A673 (cell line): Measurements from ENCODE around the gene GBX2. TPM values are rescaled to one million over a fixed set of nuclear protein-coding genes. Genes with fewer than 3 reads are reported as not detected.

Source experiments
- BruUV-seq: library from RNA; stranded (reverse); fragments of 400-500 nt; replicated peaks from 2 replicates; lab custom pipeline; 2021; lab: Mats Ljungman, UMichigan
- CTCF ChIA-PET: fragments of 300-600 bp; sonication (Branson Sonifier 250); formaldehyde crosslinking; loops from one replicate; lab custom pipeline; 2022; ENCODE audit warnings: antibody characterized with exemption; lab: Charles Lee
- POLR2A ChIA-PET: fragments of 300-600 bp; sonication (Branson Sonifier 250); formaldehyde crosslinking; loops from one replicate; lab custom pipeline; 2022; ENCODE audit warnings: antibody characterized with exemption; ENCODE audit not compliant: low non-redundant PET; lab: Charles Lee
- DNase-seq: peaks from one replicate; pipeline ENCODE4 v3.0.0-alpha.2; 2015; ENCODE audit warnings: low spot score
- H3K27ac ChIP-seq: fragments of 200-600 bp; sonication (generic); 2 replicates; pipeline ENCODE4 v1.5.1; 2016; ENCODE audit warnings: mixed run types, low read depth, mild to moderate bottlenecking, mixed read lengths, antibody characterized with exemption, low read length; ENCODE audit not compliant: poor library complexity, severe bottlenecking
- H3K27me3 ChIP-seq: fragments of 200-600 bp; sonication (generic); replicated peaks from 2 replicates; pipeline ENCODE4 v1.6.1; 2017; ENCODE audit warnings: mixed run types, low read depth, mild to moderate bottlenecking, mixed read lengths, antibody characterized with exemption, low read length; ENCODE audit not compliant: insufficient read depth, poor library complexity
- H3K36me3 ChIP-seq: fragments of 200-600 bp; sonication (generic); 2 replicates; pipeline ENCODE4 v1.6.1; 2016; ENCODE audit warnings: mixed run types, mild to moderate bottlenecking, mixed read lengths, antibody characterized with exemption, low read length; ENCODE audit not compliant: insufficient read depth, poor library complexity, severe bottlenecking
- H3K4me1 ChIP-seq: fragments of 200-600 bp; sonication (generic); 2 replicates; pipeline ENCODE4 v1.6.1; 2017; ENCODE audit warnings: mixed run types, mild to moderate bottlenecking, mixed read lengths, antibody characterized with exemption, low read length; ENCODE audit not compliant: insufficient read depth, poor library complexity, severe bottlenecking
- H3K4me3 ChIP-seq: fragments of 200-600 bp; sonication (generic); 2 replicates; pipeline ENCODE4 v1.5.1; 2016; ENCODE audit warnings: low read depth, mixed run types, mild to moderate bottlenecking, mixed read lengths, low read length; ENCODE audit not compliant: poor library complexity, severe bottlenecking
- H3K9me3 ChIP-seq: fragments of 200-600 bp; sonication (generic); 2 replicates; pipeline ENCODE4 v1.6.1; 2016; ENCODE audit warnings: mixed run types, low read depth, mild to moderate bottlenecking, mixed read lengths, antibody characterized with exemption, low read length; ENCODE audit not compliant: poor library complexity, severe bottlenecking
- EZH2 ChIP-seq: fragments of 200-600 bp; sonication (generic); IDR thresholded peaks from 2 replicates; pipeline ENCODE4 v1.6.1; 2017; ENCODE audit warnings: borderline replicate concordance, low read depth, mild to moderate bottlenecking, mixed read lengths, antibody characterized with exemption, low read length; ENCODE audit not compliant: poor library complexity, severe bottlenecking
- intact Hi-C: fragments of 100-400 bp; cut with micrococcal nuclease; formaldehyde crosslinking; loops from one replicate; pipeline ENCODE4 v1.10.0; 2022; ENCODE audit not compliant: unreplicated experiment
- total RNA-seq: library from RNA; stranded (reverse); gene quantifications from 2 replicates; pipeline ENCODE4 v1.2.3, GENCODE V29; 2021
- TF ChIP-seq, protein P1 (sequence below): fragments of 300-800, 200-600 bp; sonication (generic); conservative IDR thresholded peaks from 2 replicates; pipeline ENCODE4 v1.5.1; 2017; ENCODE audit warnings: low read depth, mild to moderate bottlenecking, antibody characterized with exemption, low read length, moderate library complexity, mixed read lengths

The GBX2 gene
- total RNA-seq, 1 experiment from 2014 or later, result not detected

DNA sequence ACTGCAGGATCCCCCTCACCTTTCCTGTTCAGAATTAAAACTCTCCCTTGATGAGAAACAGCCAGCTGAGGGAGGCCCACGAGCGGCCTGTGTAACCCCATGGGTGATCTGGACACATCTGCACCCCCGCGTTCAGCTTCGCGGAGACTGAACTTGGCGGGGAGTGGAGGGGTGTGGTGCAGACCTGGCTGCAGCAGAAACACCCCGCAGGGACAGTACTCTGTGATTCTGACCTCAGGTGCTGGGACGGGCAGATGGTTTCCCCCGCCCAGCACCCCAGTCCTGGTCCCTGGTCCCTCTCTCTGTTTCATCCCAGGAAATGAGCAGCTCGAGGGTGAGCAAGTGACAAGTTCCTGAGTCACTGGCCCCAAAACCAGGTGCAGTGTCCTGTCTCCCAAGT lies 41.2 kb downstream of the GBX2 start:
- no peaks in the 10 kb centered on the region for H3K36me3 ChIP-seq
- no peaks in the 10 kb centered on the region for H3K9me3 ChIP-seq
- TF ChIP-seq, protein P1, sequence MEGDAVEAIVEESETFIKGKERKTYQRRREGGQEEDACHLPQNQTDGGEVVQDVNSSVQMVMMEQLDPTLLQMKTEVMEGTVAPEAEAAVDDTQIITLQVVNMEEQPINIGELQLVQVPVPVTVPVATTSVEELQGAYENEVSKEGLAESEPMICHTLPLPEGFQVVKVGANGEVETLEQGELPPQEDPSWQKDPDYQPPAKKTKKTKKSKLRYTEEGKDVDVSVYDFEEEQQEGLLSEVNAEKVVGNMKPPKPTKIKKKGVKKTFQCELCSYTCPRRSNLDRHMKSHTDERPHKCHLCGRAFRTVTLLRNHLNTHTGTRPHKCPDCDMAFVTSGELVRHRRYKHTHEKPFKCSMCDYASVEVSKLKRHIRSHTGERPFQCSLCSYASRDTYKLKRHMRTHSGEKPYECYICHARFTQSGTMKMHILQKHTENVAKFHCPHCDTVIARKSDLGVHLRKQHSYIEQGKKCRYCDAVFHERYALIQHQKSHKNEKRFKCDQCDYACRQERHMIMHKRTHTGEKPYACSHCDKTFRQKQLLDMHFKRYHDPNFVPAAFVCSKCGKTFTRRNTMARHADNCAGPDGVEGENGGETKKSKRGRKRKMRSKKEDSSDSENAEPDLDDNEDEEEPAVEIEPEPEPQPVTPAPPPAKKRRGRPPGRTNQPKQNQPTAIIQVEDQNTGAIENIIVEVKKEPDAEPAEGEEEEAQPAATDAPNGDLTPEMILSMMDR, result no peak
- TF ChIP-seq EZH2, result no peak
- POLR2A ChIA-PET, result no interaction called here
- intact Hi-C loops, result no loop called here
- no peak overlapping the region for H3K27ac ChIP-seq
- CTCF ChIA-PET, result no interaction called here
- H3K4me1 ChIP-seq, result no peaks in the 10 kb centered on the region
- DNase-seq, result no peak
- H3K4me3 ChIP-seq, result no peak overlapping the region
- BruUV-seq, result no TSS peak
- no peaks in the 10 kb centered on the region for H3K27me3 ChIP-seq

GRCh38 chr2:236125541-236125940 lies 42.6 kb downstream of the GBX2 start:
- H3K27me3 ChIP-seq, result no peaks in the 10 kb centered on the region
- no peaks in the 10 kb centered on the region for H3K9me3 ChIP-seq
- H3K4me3 ChIP-seq, result no peak overlapping the region
- intact Hi-C loops, result no loop called here
- ChIA-PET CTCF (no interaction called here), POLR2A (no interaction called here)
- TF ChIP-seq, protein P1, result no peak
- TF ChIP-seq EZH2, result no peak
- H3K4me1 ChIP-seq, result no peaks in the 10 kb centered on the region
- no peak for DNase-seq
- H3K27ac ChIP-seq, result no peak overlapping the region
- BruUV-seq, result no TSS peak
- H3K36me3 ChIP-seq, result no peaks in the 10 kb centered on the region

- no peaks in the 10 kb centered on the region for H3K9me3 ChIP-seq
- H3K36me3 ChIP-seq, result no peaks in the 10 kb centered on the region
- intact Hi-C loops, result no loop called here
- ChIA-PET POLR2A (no interaction called here), CTCF (no interaction called here)
- BruUV-seq, result no TSS peak
- TF ChIP-seq EZH2, result no peak
- DNase-seq, result no peak
- H3K4me1 ChIP-seq, result no peaks in the 10 kb centered on the region
- H3K27ac ChIP-seq, result no peak overlapping the region
- H3K27me3 ChIP-seq, result no peaks in the 10 kb centered on the region
- H3K4me3 ChIP-seq, result no peak overlapping the region
Measured at GRCh38 chr2:236124182-236124893, 43.8 kb downstream of the GBX2 start.

GRCh38 chr2:236123716-236124115 lies 44.5 kb downstream of the GBX2 start:
- Histone ChIP-seq H3K27ac (no peak overlapping the region), H3K9me3 (no peaks in the 10 kb centered on the region), H3K4me3 (no peak overlapping the region), H3K27me3 (no peaks in the 10 kb centered on the region), H3K36me3 (no peaks in the 10 kb centered on the region), H3K4me1 (no peaks in the 10 kb centered on the region)
- no peak for DNase-seq
- no peak for TF ChIP-seq EZH2
- TF ChIP-seq, protein P1, result no peak
- CTCF ChIA-PET, result no interaction called here
- no TSS peak for BruUV-seq
- POLR2A ChIA-PET, result interaction anchor here (0.6 to 0.7 kb wide), 2 partner anchors 15 to 259 kb away, joined by 3 to 5 read pairs; no protein-coding TSS in a partner anchor
- intact Hi-C loops, result no loop called here
